Activated CD8-positive, alpha-beta T cell treated with anti-CD3 and anti-CD28 coated beads, Interleukin-2, amount 10 ng/mL, durations not matched to agents 7 days and 5 days (primary cell): ENCODE data around the gene EPHA4. TPM values are rescaled to one million over a fixed set of nuclear protein-coding genes. Genes with fewer than 3 reads are reported as not detected.
"Not testable (repeated sequence)": the region's sequence is repeated elsewhere in the genome, so short reads cannot be mapped to it uniquely, and the experiment has no call there.

ENCODE experiments used
- ATAC-seq: fragments of 150-1000 bp; cut with Tn5 transposase; one replicate; pipeline ENCODE4 v1.10.0; 2021; ENCODE audit warnings: moderate library complexity
- CTCF ChIA-PET: fragments of 350-600 bp; sonication (Branson Sonifier 250); formaldehyde crosslinking; loops from one replicate; lab custom pipeline; 2021; ENCODE audit warnings: antibody characterized with exemption; lab: Charles Lee
- POLR2A ChIA-PET: fragments of 350-600 bp; sonication (Branson Sonifier 250); formaldehyde crosslinking; loops from one replicate; lab custom pipeline; 2021; ENCODE audit warnings: antibody characterized with exemption; lab: Charles Lee
- DNase-seq: peaks from one replicate; pipeline ENCODE4 v3.0.0-alpha.2; 2020
- H3K27ac Mint-ChIP-seq: one replicate; pipeline ENCODE4 v1.8.0; 2021; ENCODE audit warnings: mild to moderate bottlenecking, mixed read lengths
- H3K27me3 Mint-ChIP-seq: one replicate; pipeline ENCODE4 v1.8.0; 2021; ENCODE audit warnings: low read depth, mixed read lengths
- H3K36me3 Mint-ChIP-seq: one replicate; pipeline ENCODE4 v1.8.0; 2021; ENCODE audit warnings: low read depth, mixed read lengths
- H3K4me1 Mint-ChIP-seq: one replicate; pipeline ENCODE4 v1.8.0; 2021; ENCODE audit warnings: low read depth, mixed read lengths
- H3K4me3 Mint-ChIP-seq: one replicate; pipeline ENCODE4 v1.8.0; 2021; ENCODE audit warnings: mild to moderate bottlenecking, mixed read lengths
- H3K9me3 Mint-ChIP-seq: one replicate; pipeline ENCODE4 v1.8.0; 2022; ENCODE audit warnings: mixed read lengths; ENCODE audit not compliant: insufficient read depth
- total RNA-seq, 2 experiments: library from RNA; stranded (reverse); gene quantifications; one replicate each; pipeline ENCODE4 v1.2.3, GENCODE V29; 2021

The EPHA4 gene
- total RNA-seq, 2 experiments from 2014 or later, result 1.2 to 1.5 TPM

DNA sequence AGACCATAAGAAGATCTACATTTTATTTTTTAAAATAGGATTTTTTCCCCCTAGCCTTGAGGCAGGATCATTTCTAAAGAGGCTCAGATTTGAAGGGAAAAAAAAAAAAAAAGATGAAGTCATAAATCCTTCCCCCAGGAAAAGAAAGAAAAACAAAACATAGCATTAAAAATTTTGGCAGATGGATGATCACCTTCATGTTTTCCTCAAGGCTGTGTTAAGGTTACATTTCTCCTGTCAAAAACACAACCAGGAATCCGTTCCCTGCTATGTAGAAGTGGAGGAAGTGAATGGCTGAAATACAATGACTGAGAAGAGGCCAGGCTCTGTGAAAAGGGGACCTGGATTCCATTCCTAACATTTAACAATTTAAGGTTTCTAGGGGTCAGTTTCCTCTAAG, 56.2 kb downstream of the EPHA4 start:
- POLR2A ChIA-PET, result no interaction called here
- H3K9me3 Mint-ChIP-seq, result no peaks in the 10 kb centered on the region

DNA sequence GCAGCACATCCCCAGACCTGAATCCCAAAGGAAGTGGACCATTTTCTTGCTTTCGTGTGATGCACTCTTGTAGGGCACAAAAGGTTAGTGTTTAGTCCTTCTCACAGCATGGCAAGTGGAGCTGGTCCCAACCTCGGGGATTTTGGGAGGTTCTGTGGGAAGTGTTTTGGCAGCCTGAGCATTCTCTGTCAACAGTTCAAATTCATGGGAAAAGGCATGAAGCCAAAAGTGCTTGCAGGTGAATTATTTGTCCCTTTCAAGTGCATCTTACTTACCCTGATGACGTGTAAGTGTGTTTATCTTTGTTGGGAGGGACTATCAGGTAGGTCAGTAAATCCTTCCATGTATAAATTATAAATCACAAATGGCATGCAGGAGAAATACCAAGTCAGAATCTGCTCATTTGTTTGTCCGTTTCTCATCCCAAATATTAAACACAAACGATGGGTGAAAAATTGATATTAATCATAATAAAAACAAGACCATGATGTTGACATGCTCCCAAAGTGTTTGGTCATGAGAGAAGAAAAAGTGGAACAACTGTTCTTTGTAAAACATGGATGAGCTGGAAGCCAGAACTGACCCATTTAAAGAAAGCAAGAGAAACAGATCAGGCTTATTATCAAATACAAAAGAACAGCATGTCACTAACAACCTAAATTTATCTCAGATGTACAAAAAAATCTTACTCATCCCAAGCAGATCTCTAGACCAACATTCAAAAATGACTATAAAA, 57.6 kb downstream of the EPHA4 start:
- ATAC-seq, result no peak

More for the DNA sequence above, 56.2 kb downstream of the EPHA4 start:
- Mint-ChIP-seq H3K4me1 (peaks cover 4% of the 10 kb centered on the region), H3K27ac (no peak overlapping the region), H3K36me3 (no peaks in the 10 kb centered on the region), H3K27me3 (peaks cover 14% of the 10 kb centered on the region), H3K4me3 (no peak overlapping the region)
- DNase-seq, result no peak
- ATAC-seq, result no peak
- CTCF ChIA-PET, result no interaction called here

DNA sequence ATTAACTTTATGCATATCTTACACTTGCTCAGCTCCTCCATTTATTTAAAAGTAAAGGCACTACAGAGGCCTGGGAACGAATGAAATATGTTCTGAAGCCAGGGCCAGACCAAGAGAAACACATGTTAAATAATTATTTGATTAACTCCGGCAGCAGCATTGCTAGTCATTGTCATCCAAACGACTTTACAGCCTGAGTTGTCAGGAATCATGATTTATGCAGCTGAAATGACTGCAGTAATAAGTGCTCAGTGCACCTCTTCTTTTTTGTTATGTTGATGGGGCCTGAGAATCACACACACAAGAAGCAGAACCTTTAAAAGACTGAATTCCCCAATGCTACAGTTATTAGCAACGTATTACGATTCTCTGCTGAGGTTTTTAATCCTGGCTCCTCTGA, 58.9 kb downstream of the EPHA4 start:
- Mint-ChIP-seq H3K27me3 (peaks cover 19% of the 10 kb centered on the region), H3K4me3 (no peak overlapping the region), H3K27ac (no peak overlapping the region), H3K36me3 (no peaks in the 10 kb centered on the region), H3K4me1 (no peaks in the 10 kb centered on the region), H3K9me3 (no peaks in the 10 kb centered on the region)
- ChIA-PET POLR2A (no interaction called here), CTCF (interaction anchor here (1.2 kb wide), 1 partner anchor 9 kb away, joined by 3 read pairs; no protein-coding TSS in a partner anchor)
- no peak for DNase-seq
- no peak for ATAC-seq

More for the DNA sequence above, 57.6 kb downstream of the EPHA4 start:
- ChIA-PET CTCF (no interaction called here), POLR2A (no interaction called here)
- Mint-ChIP-seq H3K27ac (no peak overlapping the region), H3K9me3 (no peaks in the 10 kb centered on the region), H3K4me1 (no peaks in the 10 kb centered on the region), H3K27me3 (peaks cover 19% of the 10 kb centered on the region), H3K36me3 (no peaks in the 10 kb centered on the region), H3K4me3 (no peak overlapping the region)
- DNase-seq, result no peak

DNA sequence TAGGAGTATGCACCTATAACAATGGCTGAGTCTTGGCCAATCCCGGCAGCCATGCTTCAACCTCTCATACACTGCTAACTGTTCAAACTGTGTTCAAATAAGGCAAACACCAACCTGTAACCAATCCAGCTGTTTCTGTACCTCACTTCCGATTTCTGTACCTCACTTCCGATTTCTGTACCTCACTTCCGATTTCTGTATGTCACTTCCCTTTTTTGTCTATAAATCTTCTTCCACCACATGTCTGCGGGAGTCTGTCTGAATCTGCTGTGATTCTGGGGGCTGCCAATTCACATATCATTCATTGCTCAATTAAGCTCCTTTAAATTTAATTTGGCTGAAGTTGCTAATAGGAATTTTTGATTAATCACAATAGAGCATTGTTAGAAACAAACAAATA, 60.8 kb downstream of the EPHA4 start:
- H3K36me3 Mint-ChIP-seq, H3K27ac Mint-ChIP-seq, CTCF ChIA-PET, H3K9me3 Mint-ChIP-seq, H3K4me1 Mint-ChIP-seq, ATAC-seq, POLR2A ChIA-PET, H3K4me3 Mint-ChIP-seq, DNase-seq: not testable (repeated sequence)
- H3K27me3 Mint-ChIP-seq, result peaks cover 22% of the 10 kb centered on the region

DNA sequence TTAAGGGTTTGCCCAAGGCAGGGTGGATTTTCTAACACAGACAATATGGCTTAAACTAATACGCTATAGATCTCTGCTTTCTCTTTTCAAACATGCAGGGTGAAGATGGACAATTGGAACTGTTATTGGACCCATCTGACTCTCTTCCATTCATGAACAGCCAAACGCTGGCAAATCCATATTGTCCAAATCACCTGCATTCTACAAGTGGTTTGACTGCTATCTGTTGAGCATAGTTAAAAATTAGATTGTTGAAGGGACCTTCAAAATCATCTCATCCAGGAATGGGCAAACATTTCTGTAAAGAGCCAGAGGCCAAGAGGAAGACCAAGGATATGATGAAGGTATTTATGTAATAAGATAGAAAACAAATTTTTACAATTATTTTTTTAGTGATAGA, 65.6 kb downstream of the EPHA4 start:
- Mint-ChIP-seq H3K4me3 (no peak overlapping the region), H3K36me3 (no peaks in the 10 kb centered on the region), H3K27me3 (peaks cover 20% of the 10 kb centered on the region), H3K9me3 (no peaks in the 10 kb centered on the region), H3K27ac (no peak overlapping the region), H3K4me1 (no peaks in the 10 kb centered on the region)
- ATAC-seq (no peak), DNase-seq (no peak)
- ChIA-PET CTCF (no interaction called here), POLR2A (no interaction called here)

DNA sequence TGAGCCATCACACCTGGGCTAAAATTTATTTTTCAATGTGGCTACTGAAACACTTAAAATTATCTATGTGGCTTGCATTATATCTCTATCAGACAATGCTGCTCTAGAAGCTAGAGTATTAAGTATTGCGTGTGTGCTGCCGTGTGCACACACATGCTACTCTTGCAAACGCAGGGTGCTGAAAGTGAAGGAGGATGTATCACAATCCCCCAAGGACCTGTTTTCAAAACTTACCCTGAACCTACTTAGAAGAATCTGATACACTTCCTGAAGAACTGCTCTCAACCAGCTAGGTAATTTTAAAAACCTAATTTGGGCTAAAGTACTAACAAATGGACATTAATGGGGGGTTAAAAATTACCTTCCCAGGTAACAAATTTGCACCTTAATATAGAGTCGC, 66.5 kb downstream of the EPHA4 start:
- Mint-ChIP-seq H3K36me3 (no peaks in the 10 kb centered on the region), H3K4me3 (no peak overlapping the region), H3K4me1 (no peaks in the 10 kb centered on the region), H3K27me3 (peaks cover 13% of the 10 kb centered on the region), H3K27ac (no peak overlapping the region), H3K9me3 (no peaks in the 10 kb centered on the region)
- DNase-seq (no peak), ATAC-seq (no peak)
- CTCF ChIA-PET, result no interaction called here
- POLR2A ChIA-PET, result no interaction called here

DNA sequence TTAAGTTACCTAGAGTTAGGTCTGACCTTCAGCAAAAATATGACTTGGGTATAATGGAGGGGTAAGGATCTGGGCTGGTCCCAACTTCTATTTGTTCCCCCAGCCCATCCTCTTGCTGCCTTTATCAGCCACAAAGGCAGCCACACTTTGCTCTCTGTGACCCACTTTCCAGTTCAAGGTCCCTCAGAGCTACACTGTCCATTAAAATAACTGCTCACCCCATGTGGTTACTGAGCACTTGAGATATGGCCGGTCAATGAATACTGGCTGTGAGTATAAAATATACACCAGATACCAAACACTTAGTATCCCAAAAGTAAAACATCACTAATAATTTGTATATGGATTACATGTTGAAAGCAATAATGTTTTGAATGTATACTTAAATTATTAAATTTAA, 67.2 kb downstream of the EPHA4 start:
- Mint-ChIP-seq H3K9me3 (no peaks in the 10 kb centered on the region), H3K36me3 (no peaks in the 10 kb centered on the region), H3K27me3 (peaks cover 11% of the 10 kb centered on the region), H3K4me1 (no peaks in the 10 kb centered on the region), H3K27ac (no peak overlapping the region), H3K4me3 (no peak overlapping the region)
- POLR2A ChIA-PET, result no interaction called here
- DNase-seq, result no peak
- no peak for ATAC-seq
- CTCF ChIA-PET, result interaction anchor here (1.0 kb wide), 1 partner anchor 13 kb away, joined by 3 read pairs; no protein-coding TSS in a partner anchor

DNA sequence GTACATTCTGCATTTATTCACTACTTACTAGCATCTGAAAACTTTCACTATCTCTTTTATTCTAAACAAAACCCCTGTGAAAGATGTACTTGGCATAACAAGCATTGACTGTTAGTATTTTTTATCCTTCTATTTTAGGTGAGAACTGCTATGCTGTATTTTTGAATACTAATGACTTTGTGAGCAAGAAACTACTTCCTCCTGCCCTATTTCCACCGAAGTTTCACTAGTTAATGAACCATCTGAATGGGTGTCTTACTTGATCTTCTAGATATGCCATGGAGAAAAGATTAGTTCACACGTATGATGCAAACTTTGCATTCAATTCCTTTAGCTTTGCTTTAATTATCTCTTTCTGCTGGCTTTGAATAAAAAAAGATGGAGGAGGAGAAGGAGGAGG, 68.1 kb downstream of the EPHA4 start:
- Mint-ChIP-seq H3K27me3 (peaks cover 9% of the 10 kb centered on the region), H3K4me1 (no peaks in the 10 kb centered on the region), H3K9me3 (no peaks in the 10 kb centered on the region), H3K27ac (no peak overlapping the region), H3K36me3 (no peaks in the 10 kb centered on the region), H3K4me3 (no peak overlapping the region)
- ATAC-seq (no peak), DNase-seq (no peak)
- CTCF ChIA-PET, result interaction anchor here (1.0 kb wide), 1 partner anchor 9 kb away, joined by 3 read pairs; no protein-coding TSS in a partner anchor
- POLR2A ChIA-PET, result no interaction called here

DNA sequence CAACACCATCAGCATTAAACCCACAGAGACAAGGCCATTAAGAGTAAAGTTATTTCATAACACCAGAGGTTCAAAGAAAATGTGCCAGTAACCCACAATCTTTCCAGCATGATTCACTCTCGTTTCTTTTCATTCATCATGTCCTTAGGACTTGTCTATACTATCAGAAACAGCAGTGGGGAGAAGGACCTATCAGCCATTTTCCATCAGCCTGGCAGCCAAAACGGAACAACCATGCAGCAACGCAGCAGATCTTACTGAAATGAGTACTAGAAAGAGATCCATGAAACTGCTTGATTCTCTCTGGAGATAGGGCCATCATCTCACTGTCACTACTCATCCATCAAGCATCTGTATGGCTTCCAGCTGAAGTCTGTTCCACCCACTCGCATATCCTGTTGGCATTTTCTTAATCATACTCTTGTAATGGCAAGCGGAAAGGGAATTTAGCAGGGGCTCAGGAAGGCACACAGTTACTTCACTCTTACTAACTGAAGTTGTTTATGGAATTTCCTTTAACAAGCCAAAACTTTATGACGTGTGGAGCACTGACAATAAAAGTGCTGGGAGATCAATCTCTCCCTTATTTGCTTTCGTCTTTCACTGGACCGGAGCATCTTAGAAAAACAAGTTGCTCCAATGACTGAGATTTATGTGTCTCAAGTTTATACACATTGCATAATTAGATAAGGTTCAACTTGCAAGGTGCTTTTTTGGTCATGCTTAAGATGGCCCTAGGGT, 69.7 kb downstream of the EPHA4 start:
- no peak for ATAC-seq
- CTCF ChIA-PET, result no interaction called here
- no peak for DNase-seq
- no peaks in the 10 kb centered on the region for H3K36me3 Mint-ChIP-seq
- H3K27ac Mint-ChIP-seq, result no peak overlapping the region
- H3K27me3 Mint-ChIP-seq, result peaks cover 7% of the 10 kb centered on the region
- H3K9me3 Mint-ChIP-seq, result no peaks in the 10 kb centered on the region
- POLR2A ChIA-PET, result no interaction called here
- H3K4me1 Mint-ChIP-seq, result no peaks in the 10 kb centered on the region
- no peak overlapping the region for H3K4me3 Mint-ChIP-seq

DNA sequence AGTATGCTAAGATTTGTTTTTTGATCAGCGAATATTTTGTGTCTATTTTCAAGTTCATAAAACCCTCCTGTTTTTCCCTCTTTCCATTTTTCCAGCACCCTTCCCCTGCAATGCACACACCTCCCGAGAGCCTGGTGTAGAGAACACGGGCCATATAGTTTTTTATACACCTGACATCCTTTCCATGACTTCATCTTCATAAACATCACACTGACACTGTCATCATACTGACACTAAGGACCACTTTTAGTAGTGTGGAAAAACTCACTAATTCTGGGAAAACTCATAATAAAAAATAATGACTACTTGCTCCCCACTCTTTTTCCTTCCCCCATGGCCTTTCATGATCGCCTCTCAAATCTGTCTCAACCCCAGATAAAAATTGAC, 70.2 kb downstream of the EPHA4 start:
- DNase-seq (no peak), ATAC-seq (no peak)
- CTCF ChIA-PET, result no interaction called here
- Mint-ChIP-seq H3K36me3 (no peaks in the 10 kb centered on the region), H3K27ac (no peak overlapping the region), H3K4me1 (no peaks in the 10 kb centered on the region), H3K27me3 (peaks cover 6% of the 10 kb centered on the region), H3K4me3 (no peak overlapping the region), H3K9me3 (no peaks in the 10 kb centered on the region)
- POLR2A ChIA-PET, result no interaction called here

DNA sequence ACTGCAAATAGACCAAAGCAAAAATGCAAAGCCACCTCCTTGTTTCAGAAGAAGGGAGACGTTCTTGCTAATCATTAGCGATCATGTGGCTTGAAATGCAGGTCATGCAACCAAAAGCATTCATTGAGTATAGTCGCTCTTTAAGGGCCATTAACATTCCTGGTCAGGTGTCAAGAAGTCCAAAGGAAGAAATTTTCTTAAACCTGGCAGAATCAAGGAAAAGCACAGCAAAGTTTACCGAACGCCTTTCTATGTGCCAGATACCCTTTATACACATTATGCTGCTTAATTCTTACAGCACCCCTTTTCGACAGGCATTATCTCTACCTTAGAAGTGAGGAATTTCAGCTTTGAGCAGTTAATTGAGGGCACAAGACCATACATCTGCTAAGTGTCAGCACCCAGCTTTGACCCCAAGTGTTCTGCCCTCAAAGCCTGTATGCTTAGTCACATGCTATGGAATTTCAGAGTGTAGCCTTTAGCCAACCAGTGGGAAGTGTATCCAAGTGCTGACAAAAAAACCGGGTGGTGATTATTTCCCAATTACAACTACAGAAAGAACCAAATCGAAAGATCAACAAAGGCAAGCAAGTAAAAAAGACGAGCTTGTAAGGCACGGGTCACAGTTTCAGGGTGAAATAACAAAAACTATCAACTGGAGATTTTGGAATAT, 70.8 kb downstream of the EPHA4 start:
- H3K27ac Mint-ChIP-seq, result no peak overlapping the region
- POLR2A ChIA-PET, result no interaction called here
- H3K4me3 Mint-ChIP-seq, result no peak overlapping the region
- DNase-seq (no peak), ATAC-seq (no peak)
- no peaks in the 10 kb centered on the region for H3K4me1 Mint-ChIP-seq
- no peaks in the 10 kb centered on the region for H3K36me3 Mint-ChIP-seq
- peaks cover 6% of the 10 kb centered on the region for H3K27me3 Mint-ChIP-seq
- H3K9me3 Mint-ChIP-seq, result no peaks in the 10 kb centered on the region
- CTCF ChIA-PET, result interaction anchor here (1.2 kb wide), 1 partner anchor 73 kb away, joined by 3 read pairs; no protein-coding TSS in a partner anchor
